WI38 (cell line): ENCODE data around the gene CDKN1A.

Source experiments
- H3K4me3 ChIP-seq: 2 replicates; pipeline ENCODE4 v1.5.1; 2011; ENCODE audit warnings: low read depth, mild to moderate bottlenecking, control low read depth, low read length
- TF ChIP-seq, protein P1 (sequence below): IDR thresholded peaks from 2 replicates; pipeline ENCODE4 v1.5.1; 2012; ENCODE audit warnings: low read depth, mild to moderate bottlenecking, control low read depth, low read length

Gene CDKN1A

GRCh38 chr6:36674942-36675341 is 3.6 kb upstream of the CDKN1A start:
- no peak overlapping the region for H3K4me3 ChIP-seq
- TF ChIP-seq, protein P1, sequence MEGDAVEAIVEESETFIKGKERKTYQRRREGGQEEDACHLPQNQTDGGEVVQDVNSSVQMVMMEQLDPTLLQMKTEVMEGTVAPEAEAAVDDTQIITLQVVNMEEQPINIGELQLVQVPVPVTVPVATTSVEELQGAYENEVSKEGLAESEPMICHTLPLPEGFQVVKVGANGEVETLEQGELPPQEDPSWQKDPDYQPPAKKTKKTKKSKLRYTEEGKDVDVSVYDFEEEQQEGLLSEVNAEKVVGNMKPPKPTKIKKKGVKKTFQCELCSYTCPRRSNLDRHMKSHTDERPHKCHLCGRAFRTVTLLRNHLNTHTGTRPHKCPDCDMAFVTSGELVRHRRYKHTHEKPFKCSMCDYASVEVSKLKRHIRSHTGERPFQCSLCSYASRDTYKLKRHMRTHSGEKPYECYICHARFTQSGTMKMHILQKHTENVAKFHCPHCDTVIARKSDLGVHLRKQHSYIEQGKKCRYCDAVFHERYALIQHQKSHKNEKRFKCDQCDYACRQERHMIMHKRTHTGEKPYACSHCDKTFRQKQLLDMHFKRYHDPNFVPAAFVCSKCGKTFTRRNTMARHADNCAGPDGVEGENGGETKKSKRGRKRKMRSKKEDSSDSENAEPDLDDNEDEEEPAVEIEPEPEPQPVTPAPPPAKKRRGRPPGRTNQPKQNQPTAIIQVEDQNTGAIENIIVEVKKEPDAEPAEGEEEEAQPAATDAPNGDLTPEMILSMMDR, result no peak

- H3K4me3 ChIP-seq, result peak overlapping the region; percentile 40
- TF ChIP-seq, protein P1, result no peak
Observed at GRCh38 chr6:36676141-36677058, 2.1 kb upstream of the CDKN1A start.

GRCh38 chr6:36677059-36677749 is 1.3 kb upstream of the CDKN1A start:
- H3K4me3 ChIP-seq, result peak overlapping the region; percentile 40
- TF ChIP-seq, protein P1, result no peak

- TF ChIP-seq, protein P1, result no peak
- peak overlapping the region; percentile 40 for H3K4me3 ChIP-seq
Observed at GRCh38 chr6:36677753-36678487, 594 bp upstream of the CDKN1A start.

DNA sequence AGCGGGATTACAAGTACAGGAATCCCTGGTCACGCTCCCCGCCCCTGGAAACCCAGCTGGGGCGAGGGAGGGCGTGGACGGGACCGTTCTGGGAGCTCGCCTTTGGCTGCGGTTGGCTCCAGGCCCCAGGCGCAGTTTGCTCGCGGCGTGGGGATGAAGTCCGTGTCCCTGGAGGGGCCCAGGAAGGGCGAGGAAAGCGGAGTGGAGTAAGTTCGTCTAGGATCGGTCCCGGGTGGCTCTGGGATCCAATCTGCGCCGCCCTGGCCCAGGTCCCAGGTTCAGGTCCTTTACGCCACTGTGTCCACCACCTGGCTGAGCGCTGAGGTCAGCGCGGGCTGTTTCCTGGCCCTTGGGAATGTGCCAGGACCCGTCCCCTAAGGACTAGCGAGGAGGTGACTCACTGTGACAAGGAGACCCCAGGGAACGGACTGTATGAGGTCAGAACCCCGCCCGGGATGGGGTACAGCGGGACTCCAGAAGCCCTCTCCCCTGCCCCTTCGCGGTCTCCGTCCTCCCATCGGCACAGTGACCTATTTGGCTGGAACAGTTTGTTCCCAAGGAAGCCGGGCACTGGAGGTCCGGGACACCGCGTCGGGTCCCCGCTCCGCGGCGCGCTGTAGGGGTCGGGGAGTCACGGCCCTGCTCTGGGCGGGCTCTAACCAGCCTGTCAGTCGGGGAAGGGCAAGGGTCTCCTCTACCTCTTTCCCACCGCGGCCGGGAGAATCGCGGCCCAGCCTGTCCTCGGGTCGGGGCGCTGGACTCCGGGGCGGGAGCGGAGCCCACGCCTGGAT is 724 bp downstream of the CDKN1A start:
- TF ChIP-seq, protein P1, result no peak
- H3K4me3 ChIP-seq, result peak overlapping the region; percentile 83

DNA sequence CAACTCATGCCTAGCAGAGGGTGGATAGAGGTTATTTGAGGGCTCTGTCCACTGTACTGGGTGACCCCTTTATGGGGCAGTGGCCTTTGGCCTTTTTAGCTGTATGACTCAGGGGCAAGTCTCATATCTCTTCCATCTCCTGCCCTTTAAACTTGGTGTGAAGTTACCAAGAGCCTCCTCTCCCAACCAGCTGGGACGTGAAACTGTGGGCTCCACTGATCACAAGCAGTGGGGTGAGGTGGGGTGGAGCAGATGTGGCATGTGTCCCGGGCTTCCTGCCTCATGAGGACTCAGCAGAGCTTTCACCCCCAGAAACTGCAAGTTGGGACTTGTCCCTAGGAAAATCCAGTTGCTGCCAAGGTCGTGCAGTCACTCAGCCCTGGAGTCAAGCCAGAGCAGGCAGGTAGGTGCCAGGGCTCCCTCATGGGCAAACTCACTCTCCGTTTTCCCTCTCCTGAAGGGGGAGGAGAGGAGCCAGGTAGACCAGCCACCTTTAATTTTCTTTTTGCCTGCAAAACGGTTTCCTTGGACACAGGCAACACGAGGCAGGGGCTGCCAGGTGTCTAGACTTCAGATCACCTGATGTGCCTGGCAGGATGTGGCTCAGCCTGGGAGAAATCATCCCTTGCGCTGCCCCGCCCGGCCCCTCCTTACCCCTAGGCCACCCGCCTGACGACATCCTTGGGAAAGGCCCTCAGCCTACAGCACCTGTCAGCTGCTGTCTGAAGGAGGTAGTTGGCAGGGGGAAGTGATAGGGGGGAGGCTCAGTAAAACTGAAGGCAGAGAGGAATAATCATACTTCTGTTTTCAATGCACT is 4.0 kb downstream of the CDKN1A start:
- H3K4me3 ChIP-seq, result peak overlapping the region; percentile 83
- TF ChIP-seq, protein P1, result no peak
